ENCODE results near the gene ARG2.

ARG2 gene

GRCh38 chr14:67683842-67684241 is 64.1 kb downstream of the ARG2 start:
- no peak overlapping the region for H3K4me3 ChIP-seq (ENCODE audit: low read depth, low read length)
- in situ Hi-C loops (cut with HindIII; ENCODE audit: low sequenced_read_pairs) = no loop called here
- DNase-seq (ENCODE audit: low read depth) = no peak
- TF ChIP-seq CTCF (IDR thresholded peaks at IDR 0.05; ENCODE audit: low read depth, low read length, missing control alignments) = no peak

GRCh38 chr14:67690011-67690410 is 70.3 kb downstream of the ARG2 start:
- no peak for DNase-seq (ENCODE audit: low read depth)
- in situ Hi-C loops (cut with HindIII; ENCODE audit: low sequenced_read_pairs) = no loop called here
- no peak for TF ChIP-seq CTCF (IDR thresholded peaks at IDR 0.05; ENCODE audit: low read depth, low read length, missing control alignments)
- no peak overlapping the region for H3K4me3 ChIP-seq (ENCODE audit: low read depth, low read length)

GRCh38 chr14:67694791-67695393 is 75.2 kb downstream of the ARG2 start:
- in situ Hi-C loops (cut with HindIII; ENCODE audit: low sequenced_read_pairs) = no loop called here
- DNase-seq (ENCODE audit: low read depth) = peak; percentile 87
- TF ChIP-seq CTCF (IDR thresholded peaks at IDR 0.05; ENCODE audit: low read depth, low read length, missing control alignments) = no peak
- H3K4me3 ChIP-seq (ENCODE audit: low read depth, low read length) = peak overlapping the region; percentile 96

GRCh38 chr14:67695394-67695949 is 75.8 kb downstream of the ARG2 start, which contains the start of gene RDH11:
TSS of gene RDH11 (minus strand) at chr14:67695764. CDS start at chr14:67695703, 61 bp downstream.
- no peak for TF ChIP-seq CTCF (IDR thresholded peaks at IDR 0.05; ENCODE audit: low read depth, low read length, missing control alignments)
- H3K4me3 ChIP-seq (ENCODE audit: low read depth, low read length) = peak within 1 kb of the TSS; percentile 96
- in situ Hi-C loops (cut with HindIII; ENCODE audit: low sequenced_read_pairs) = no loop called here
- DNase-seq (ENCODE audit: low read depth) = peak; percentile 81

GRCh38 chr14:67697006-67697405 is 77.3 kb downstream of the ARG2 start:
- DNase-seq (ENCODE audit: low read depth) = no peak
- TF ChIP-seq CTCF (IDR thresholded peaks at IDR 0.05; ENCODE audit: low read depth, low read length, missing control alignments) = no peak
- H3K4me3 ChIP-seq (ENCODE audit: low read depth, low read length) = no peak overlapping the region
- in situ Hi-C loops (cut with HindIII; ENCODE audit: low sequenced_read_pairs) = no loop called here

- in situ Hi-C loops (cut with HindIII; ENCODE audit: low sequenced_read_pairs) = no loop called here
- H3K4me3 ChIP-seq (ENCODE audit: low read depth, low read length) = no peak overlapping the region
Measured at GRCh38 chr14:67698179-67698578, 78.5 kb downstream of the ARG2 start.

More at GRCh38 chr14:67698179-67698578, 78.5 kb downstream of the ARG2 start:
- no peak for DNase-seq (ENCODE audit: low read depth)
- TF ChIP-seq CTCF (IDR thresholded peaks at IDR 0.05; ENCODE audit: low read depth, low read length, missing control alignments) = no peak
